K562 (cell line): ENCODE data around the gene BMP10.

Source experiments
- CCAR2 ChIP-seq: fragments of 200-400 bp; formaldehyde crosslinking; IDR thresholded peaks from 2 replicates; pipeline ENCODE4 v1.6.1; 2017; ENCODE audit warnings: mild to moderate bottlenecking, low read depth, low read length
- CEBPG ChIP-seq, 3 experiments: fragments of 200-800 bp in 1 of 3; sonication (Bioruptor generic) in 1 of 3; sonication (generic) in 1 of 3; formaldehyde crosslinking in 1 of 3; IDR thresholded peaks in 2 of 3; conservative IDR thresholded peaks in 1 of 3; 2 replicates each; pipeline versions ENCODE4 v1.6.1 to v1.8.0; 2016 to 2022; ENCODE audit warnings: missing compliant biosample characterization in 2 of 3, missing genetic modification characterization in 2 of 3, mild to moderate bottlenecking in 1 of 3, missing genetic modification reagents in 1 of 3
- CHD1 ChIP-seq: fragments of 200-600 bp; sonication (generic); IDR thresholded peaks from one replicate; pipeline ENCODE4 v1.6.1; 2012; ENCODE audit warnings: mild to moderate bottlenecking, moderate library complexity, low read length, inconsistent platforms
- CREB1 ChIP-seq, 2 experiments: sonication (generic) in 1 of 2; formaldehyde crosslinking in 1 of 2; IDR thresholded peaks; 2 replicates each; pipeline versions ENCODE4 v1.6.1 to v1.8.0; 2012 to 2022; ENCODE audit warnings: inconsistent platforms in 1 of 2, mild to moderate bottlenecking in 1 of 2, missing genetic modification reagents in 1 of 2, moderate library complexity in 1 of 2
- DLX4 ChIP-seq: fragments of 250-450 bp; sonication (Bioruptor Pico); IDR thresholded peaks from 2 replicates; pipeline ENCODE4 v1.6.1; 2021; ENCODE audit warnings: mild to moderate bottlenecking
- MYNN ChIP-seq, 2 experiments: sonication (generic); formaldehyde crosslinking in 1 of 2; IDR thresholded peaks; 2 replicates each; pipeline versions ENCODE4 v1.5.0 to v1.6.1; 2016 to 2020; ENCODE audit warnings: antibody characterized with exemption in 1 of 2, missing genetic modification reagents in 1 of 2
- POLR2A ChIP-seq: fragments of 450-650 bp; conservative IDR thresholded peaks from 2 replicates; pipeline ENCODE4 v1.6.1; 2016
- POLR2G ChIP-seq: fragments of 200-400 bp; formaldehyde crosslinking; IDR thresholded peaks from 2 replicates; pipeline ENCODE4 v1.6.1; 2017; ENCODE audit warnings: low read depth, mild to moderate bottlenecking, antibody characterized with exemption, low read length, moderate library complexity
- RAD21 ChIP-seq, 2 experiments: fragments of 250-450 bp in 1 of 2; fragments of 450-650 bp in 1 of 2; sonication (Bioruptor Pico) in 1 of 2; formaldehyde crosslinking in 1 of 2; IDR thresholded peaks in 1 of 2; conservative IDR thresholded peaks in 1 of 2; 2 replicates each; pipeline versions ENCODE4 v1.4.0 to v1.8.0; 2020 to 2022; ENCODE audit warnings: mild to moderate bottlenecking in 2 of 2, moderate library complexity in 1 of 2
- STAT5B ChIP-seq: fragments of 250-450 bp; sonication (Bioruptor Pico); IDR thresholded peaks from 2 replicates; pipeline ENCODE4 v1.8.0; 2021; ENCODE audit warnings: mild to moderate bottlenecking, inconsistent platforms
- TF ChIP-seq, protein P1 (sequence below): sonication (generic); formaldehyde crosslinking; IDR thresholded peaks from 2 replicates; pipeline ENCODE4 v1.8.0; 2023; ENCODE audit warnings: mild to moderate bottlenecking, missing genetic modification reagents
- TF ChIP-seq, protein P2 (sequence below), 3 experiments: IDR thresholded peaks in 2 of 3; conservative IDR thresholded peaks in 1 of 3; 2 replicates each; pipeline ENCODE4 v1.5.1; 2011 to 2012; ENCODE audit warnings: low read length in 3 of 3, mild to moderate bottlenecking in 3 of 3, control low read depth in 2 of 3, improper control_type of control experiment in 1 of 3, inconsistent platforms in 1 of 3, low read depth in 1 of 3, mixed read lengths in 1 of 3, moderate library complexity in 1 of 3; ENCODE audit not compliant: insufficient read depth in 2 of 3
- TF ChIP-seq, protein P3 (sequence below): IDR thresholded peaks from 2 replicates; pipeline ENCODE4 v1.6.1; 2011; ENCODE audit not compliant: insufficient read length; ENCODE audit errors: extremely low read depth

DNA sequence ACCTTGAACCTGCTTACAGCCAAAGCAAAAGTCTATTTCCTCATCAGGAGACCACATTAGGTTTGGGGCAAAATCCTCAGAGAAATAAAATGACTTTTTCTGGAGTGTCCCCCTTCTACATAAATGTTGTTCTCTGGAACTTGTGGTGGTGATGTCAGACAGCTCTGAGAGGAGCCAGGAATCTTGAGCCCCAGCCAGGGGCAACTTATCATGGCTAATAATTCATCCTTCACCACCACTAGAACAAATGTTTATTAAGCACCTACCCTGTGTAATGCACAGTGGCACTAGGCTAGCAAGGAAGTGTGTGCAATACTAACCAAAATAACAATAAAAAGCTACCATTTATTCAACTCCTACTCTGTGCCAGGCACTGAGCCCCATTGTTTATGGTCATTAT is 9.0 kb upstream of the BMP10 start:
- no peak for TF ChIP-seq STAT5B
- TF ChIP-seq DLX4 (CRISPR knock-in tag) = no peak
- TF ChIP-seq, protein P1, sequence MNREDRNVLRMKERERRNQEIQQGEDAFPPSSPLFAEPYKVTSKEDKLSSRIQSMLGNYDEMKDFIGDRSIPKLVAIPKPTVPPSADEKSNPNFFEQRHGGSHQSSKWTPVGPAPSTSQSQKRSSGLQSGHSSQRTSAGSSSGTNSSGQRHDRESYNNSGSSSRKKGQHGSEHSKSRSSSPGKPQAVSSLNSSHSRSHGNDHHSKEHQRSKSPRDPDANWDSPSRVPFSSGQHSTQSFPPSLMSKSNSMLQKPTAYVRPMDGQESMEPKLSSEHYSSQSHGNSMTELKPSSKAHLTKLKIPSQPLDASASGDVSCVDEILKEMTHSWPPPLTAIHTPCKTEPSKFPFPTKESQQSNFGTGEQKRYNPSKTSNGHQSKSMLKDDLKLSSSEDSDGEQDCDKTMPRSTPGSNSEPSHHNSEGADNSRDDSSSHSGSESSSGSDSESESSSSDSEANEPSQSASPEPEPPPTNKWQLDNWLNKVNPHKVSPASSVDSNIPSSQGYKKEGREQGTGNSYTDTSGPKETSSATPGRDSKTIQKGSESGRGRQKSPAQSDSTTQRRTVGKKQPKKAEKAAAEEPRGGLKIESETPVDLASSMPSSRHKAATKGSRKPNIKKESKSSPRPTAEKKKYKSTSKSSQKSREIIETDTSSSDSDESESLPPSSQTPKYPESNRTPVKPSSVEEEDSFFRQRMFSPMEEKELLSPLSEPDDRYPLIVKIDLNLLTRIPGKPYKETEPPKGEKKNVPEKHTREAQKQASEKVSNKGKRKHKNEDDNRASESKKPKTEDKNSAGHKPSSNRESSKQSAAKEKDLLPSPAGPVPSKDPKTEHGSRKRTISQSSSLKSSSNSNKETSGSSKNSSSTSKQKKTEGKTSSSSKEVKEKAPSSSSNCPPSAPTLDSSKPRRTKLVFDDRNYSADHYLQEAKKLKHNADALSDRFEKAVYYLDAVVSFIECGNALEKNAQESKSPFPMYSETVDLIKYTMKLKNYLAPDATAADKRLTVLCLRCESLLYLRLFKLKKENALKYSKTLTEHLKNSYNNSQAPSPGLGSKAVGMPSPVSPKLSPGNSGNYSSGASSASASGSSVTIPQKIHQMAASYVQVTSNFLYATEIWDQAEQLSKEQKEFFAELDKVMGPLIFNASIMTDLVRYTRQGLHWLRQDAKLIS (CRISPR knock-in tag) = no peak
- TF ChIP-seq, protein P2, sequence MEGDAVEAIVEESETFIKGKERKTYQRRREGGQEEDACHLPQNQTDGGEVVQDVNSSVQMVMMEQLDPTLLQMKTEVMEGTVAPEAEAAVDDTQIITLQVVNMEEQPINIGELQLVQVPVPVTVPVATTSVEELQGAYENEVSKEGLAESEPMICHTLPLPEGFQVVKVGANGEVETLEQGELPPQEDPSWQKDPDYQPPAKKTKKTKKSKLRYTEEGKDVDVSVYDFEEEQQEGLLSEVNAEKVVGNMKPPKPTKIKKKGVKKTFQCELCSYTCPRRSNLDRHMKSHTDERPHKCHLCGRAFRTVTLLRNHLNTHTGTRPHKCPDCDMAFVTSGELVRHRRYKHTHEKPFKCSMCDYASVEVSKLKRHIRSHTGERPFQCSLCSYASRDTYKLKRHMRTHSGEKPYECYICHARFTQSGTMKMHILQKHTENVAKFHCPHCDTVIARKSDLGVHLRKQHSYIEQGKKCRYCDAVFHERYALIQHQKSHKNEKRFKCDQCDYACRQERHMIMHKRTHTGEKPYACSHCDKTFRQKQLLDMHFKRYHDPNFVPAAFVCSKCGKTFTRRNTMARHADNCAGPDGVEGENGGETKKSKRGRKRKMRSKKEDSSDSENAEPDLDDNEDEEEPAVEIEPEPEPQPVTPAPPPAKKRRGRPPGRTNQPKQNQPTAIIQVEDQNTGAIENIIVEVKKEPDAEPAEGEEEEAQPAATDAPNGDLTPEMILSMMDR (IDR thresholded peaks at IDR 0.05 in 2 of 3, conservative IDR thresholded peaks at IDR 0.05 in 1 of 3; ENCODE audit: insufficient read depth in 2 of 3, low read depth in 1 of 3, low read length in 3 of 3) = no peak
- no peak for TF ChIP-seq MYNN (IDR thresholded peaks at IDR 0.05)
- no peak for TF ChIP-seq MYNN (CRISPR knock-in tag; IDR thresholded peaks at IDR 0.05)
- no peak for TF ChIP-seq CREB1 (IDR thresholded peaks at IDR 0.05)
- TF ChIP-seq CREB1 (CRISPR knock-in tag; IDR thresholded peaks at IDR 0.05) = no peak
- TF ChIP-seq POLR2A = no peak
- TF ChIP-seq, protein P3, sequence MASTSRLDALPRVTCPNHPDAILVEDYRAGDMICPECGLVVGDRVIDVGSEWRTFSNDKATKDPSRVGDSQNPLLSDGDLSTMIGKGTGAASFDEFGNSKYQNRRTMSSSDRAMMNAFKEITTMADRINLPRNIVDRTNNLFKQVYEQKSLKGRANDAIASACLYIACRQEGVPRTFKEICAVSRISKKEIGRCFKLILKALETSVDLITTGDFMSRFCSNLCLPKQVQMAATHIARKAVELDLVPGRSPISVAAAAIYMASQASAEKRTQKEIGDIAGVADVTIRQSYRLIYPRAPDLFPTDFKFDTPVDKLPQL = no peak
- TF ChIP-seq RAD21 (CRISPR knock-in tag; conservative IDR thresholded peaks at IDR 0.05 in 1 of 2, IDR thresholded peaks at IDR 0.05 in 1 of 2) = no peak
- TF ChIP-seq CEBPG (CRISPR knock-in tag; IDR thresholded peaks at IDR 0.05) = no peak
- TF ChIP-seq CEBPG (tag; conservative IDR thresholded peaks at IDR 0.05 in 1 of 2, IDR thresholded peaks at IDR 0.05 in 1 of 2) = no peak
- TF ChIP-seq CHD1 = no peak
- TF ChIP-seq CCAR2 = no peak
- no peak for TF ChIP-seq POLR2G
